ENCODE measurements around the gene FER1L5.

FER1L5 gene

DNA sequence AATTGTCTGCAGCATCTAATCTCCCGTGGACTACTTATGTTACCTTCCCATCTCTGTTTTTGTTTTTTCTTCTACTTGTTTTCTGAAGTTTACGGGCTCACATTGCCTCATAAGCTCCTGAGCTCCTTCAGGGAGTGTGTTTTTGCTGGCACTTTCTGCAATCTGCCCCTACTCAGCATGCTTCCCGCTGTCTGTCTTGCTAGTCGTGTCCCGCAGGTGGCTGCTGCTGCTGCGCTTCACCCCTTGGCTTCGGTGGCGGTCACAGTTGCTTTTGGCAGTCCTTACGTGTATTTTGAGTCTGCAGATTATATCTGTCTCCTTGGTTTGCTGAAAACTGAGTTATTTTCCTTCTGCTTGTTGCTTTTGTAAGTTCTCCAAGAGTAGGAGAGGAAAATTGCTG is 37.3 kb downstream of the FER1L5 start:
- DNase-seq (ENCODE audit: low read depth), result no peak
- TF ChIP-seq, protein P1, sequence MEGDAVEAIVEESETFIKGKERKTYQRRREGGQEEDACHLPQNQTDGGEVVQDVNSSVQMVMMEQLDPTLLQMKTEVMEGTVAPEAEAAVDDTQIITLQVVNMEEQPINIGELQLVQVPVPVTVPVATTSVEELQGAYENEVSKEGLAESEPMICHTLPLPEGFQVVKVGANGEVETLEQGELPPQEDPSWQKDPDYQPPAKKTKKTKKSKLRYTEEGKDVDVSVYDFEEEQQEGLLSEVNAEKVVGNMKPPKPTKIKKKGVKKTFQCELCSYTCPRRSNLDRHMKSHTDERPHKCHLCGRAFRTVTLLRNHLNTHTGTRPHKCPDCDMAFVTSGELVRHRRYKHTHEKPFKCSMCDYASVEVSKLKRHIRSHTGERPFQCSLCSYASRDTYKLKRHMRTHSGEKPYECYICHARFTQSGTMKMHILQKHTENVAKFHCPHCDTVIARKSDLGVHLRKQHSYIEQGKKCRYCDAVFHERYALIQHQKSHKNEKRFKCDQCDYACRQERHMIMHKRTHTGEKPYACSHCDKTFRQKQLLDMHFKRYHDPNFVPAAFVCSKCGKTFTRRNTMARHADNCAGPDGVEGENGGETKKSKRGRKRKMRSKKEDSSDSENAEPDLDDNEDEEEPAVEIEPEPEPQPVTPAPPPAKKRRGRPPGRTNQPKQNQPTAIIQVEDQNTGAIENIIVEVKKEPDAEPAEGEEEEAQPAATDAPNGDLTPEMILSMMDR (IDR thresholded peaks at IDR 0.05; ENCODE audit: control insufficient read depth, insufficient read depth, low read depth, low read length, missing control alignments), result no peak
- no peak overlapping the region for H3K4me3 ChIP-seq (ENCODE audit: control insufficient read depth, low read depth, low read length)

DNA sequence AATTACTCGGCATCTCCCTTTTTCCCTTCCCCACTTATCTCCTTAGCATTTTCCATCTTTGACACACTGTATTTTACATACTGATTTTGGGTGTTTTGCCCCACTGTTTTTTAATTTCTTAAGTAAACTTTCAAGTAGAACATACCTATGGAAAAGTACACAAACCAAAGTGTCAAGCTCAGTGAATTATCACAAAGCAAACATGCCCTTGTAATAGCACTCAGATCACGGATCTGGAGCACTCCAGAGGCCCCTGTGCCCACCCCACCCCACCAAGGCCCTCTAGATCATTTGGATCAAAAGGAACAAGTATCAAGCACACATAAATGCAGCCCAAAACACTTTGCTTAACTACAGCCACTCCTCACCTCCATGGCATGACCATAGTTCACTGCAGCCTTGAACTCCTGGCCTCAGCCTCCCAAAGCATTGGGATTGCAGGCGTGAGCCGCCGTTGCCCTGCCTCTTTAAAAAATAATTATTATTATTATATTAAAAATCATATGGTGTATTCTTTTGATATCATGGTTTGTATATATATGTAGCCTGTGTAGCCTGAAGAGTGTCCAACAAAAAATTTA is 38.1 kb downstream of the FER1L5 start:
- TF ChIP-seq, protein P1 (IDR thresholded peaks at IDR 0.05; ENCODE audit: control insufficient read depth, insufficient read depth, low read depth, low read length, missing control alignments), result no peak
- DNase-seq (ENCODE audit: low read depth), result no peak

DNA sequence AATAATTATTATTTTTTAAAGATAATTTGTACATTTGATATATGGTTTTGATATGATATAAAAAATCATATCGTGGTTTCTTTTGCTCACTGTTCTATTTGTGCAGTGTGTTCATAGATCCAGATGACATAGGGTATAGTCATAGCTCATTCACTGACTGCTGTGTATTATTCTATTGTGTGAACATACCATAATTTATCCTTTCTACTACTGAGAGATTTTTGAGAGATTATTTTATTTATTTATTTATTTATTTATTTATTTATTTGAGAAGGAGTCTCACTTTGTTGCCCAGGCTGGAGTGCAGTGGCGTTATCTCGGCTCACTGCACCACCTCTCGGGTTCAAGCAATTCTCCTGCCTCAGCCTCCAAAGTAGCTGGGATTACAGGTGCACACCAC is 39.0 kb downstream of the FER1L5 start:
- DNase-seq (ENCODE audit: low read depth), result no peak
- TF ChIP-seq, protein P1 (IDR thresholded peaks at IDR 0.05; ENCODE audit: control insufficient read depth, insufficient read depth, low read depth, low read length, missing control alignments), result no peak
- no peak overlapping the region for H3K4me3 ChIP-seq (ENCODE audit: control insufficient read depth, low read depth, low read length)

More for the DNA sequence above, 38.1 kb downstream of the FER1L5 start:
- no peak overlapping the region for H3K4me3 ChIP-seq (ENCODE audit: control insufficient read depth, low read depth, low read length)

DNA sequence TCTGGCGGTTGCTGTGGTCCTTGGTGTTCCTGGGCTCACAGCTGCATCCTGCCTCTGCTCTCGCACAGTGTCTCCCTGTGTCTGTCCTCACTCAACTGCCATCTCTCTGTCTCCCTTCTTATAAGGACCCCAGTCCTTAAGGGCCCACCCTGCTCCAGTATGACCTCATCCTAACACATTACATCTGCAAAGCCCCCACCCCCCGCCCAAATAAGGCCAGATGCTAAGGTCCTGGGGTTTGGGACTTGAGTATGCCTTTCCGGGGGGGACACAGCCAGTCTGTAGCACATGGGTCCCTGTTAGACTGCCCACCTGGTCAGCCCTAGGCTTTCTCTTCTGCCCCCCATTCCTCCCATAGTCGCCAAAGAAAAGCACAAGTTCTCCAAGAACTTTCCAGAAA is 40.7 kb downstream of the FER1L5 start:
- TF ChIP-seq, protein P1 (IDR thresholded peaks at IDR 0.05; ENCODE audit: control insufficient read depth, insufficient read depth, low read depth, low read length, missing control alignments), result no peak
- DNase-seq (ENCODE audit: low read depth), result no peak
- no peak overlapping the region for H3K4me3 ChIP-seq (ENCODE audit: control insufficient read depth, low read depth, low read length)

DNA sequence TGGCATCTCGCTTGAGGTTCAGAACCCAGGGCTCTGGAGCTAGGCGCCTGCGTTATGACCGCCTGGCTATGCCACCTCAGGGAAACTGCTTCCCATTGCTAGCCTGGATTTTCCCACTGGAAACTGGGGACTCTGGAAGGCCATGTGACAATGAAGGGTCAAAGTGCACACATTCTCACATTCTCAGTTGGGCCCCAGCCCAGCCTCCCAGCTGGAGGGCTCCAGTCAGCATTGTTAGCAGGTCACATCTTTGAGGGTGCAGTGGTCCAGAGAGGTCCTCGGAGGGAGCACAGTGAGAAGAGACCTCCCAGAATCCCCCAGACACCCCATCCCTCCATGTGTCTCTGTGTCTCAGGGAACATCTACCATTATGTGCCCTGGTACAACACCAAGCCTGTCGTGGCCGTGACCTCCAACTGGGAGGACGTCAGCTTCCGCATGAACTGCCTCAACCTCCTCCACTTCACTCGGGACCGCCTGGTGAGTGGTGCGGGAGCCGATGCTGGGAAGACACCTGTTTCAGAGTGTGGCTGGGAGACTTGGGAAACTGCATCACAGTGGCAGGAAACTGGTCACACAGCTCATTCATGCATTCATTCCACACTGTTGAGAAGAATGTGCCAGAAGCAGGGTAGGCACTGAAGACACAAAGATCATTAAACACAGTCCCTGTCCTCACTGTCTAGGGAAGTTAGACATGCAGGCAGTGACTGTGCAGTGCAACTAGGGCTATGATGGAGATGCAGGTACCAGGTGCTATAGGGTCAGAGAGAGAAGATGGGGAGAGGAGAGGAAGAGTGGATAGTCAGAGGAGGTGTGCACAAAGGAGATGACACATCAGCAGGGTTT is 41.6 kb downstream of the FER1L5 start:
- TF ChIP-seq, protein P1 (IDR thresholded peaks at IDR 0.05; ENCODE audit: control insufficient read depth, insufficient read depth, low read depth, low read length, missing control alignments), result no peak
- no peak for DNase-seq (ENCODE audit: low read depth)
- H3K4me3 ChIP-seq (ENCODE audit: control insufficient read depth, low read depth, low read length), result no peak overlapping the region

DNA sequence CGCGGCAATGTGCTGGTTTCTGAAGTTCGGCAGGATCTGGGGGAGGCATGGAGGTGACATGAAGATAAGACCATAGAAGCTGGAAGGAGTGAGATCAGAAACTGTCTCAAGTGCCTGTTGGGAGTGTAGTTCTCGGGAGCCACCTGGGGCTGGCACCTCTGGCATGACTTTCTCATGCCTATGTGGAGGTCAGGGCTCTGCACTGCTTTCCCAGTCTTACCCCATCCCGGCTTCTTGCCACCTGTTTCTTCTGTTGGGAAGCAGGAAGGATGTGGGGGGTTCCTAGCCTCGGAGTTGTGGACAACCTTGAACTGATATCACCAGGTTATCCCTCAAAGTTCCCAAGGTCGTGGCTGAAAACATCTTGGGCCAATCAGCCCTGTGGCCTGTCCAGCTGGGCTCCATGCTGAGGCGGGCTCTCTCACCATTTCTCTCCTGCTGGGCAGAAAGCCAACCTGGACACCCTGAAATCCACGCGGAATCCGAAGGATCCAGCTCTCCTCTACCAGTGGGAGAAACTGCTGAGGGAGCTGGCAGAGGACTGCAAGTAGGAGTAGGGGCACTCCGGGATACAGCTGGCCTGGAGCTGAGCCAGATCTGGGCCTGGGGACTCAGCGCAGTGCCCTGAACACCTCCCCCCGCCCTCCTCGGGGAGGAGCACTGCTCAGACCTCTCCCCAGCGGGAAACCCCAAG is 42.5 kb downstream of the FER1L5 start:
- TF ChIP-seq, protein P1 (IDR thresholded peaks at IDR 0.05; ENCODE audit: control insufficient read depth, insufficient read depth, low read depth, low read length, missing control alignments), result no peak
- H3K4me3 ChIP-seq (ENCODE audit: control insufficient read depth, low read depth, low read length), result no peak overlapping the region
- no peak for DNase-seq (ENCODE audit: low read depth)

All from AG09309 (cell line).